Bone marrow (tissue), 2 donors: ENCODE data around the gene SLC19A3.
"Not testable (repeated sequence)": the region's sequence is repeated elsewhere in the genome, so short reads cannot be mapped to it uniquely, and the experiment has no call there.

Experiments used
- DNase-seq, 2 donors: peaks; one replicate each; lab custom pipeline; 2025; lab: John Stamatoyannopoulos, UW

SLC19A3 gene

DNA sequence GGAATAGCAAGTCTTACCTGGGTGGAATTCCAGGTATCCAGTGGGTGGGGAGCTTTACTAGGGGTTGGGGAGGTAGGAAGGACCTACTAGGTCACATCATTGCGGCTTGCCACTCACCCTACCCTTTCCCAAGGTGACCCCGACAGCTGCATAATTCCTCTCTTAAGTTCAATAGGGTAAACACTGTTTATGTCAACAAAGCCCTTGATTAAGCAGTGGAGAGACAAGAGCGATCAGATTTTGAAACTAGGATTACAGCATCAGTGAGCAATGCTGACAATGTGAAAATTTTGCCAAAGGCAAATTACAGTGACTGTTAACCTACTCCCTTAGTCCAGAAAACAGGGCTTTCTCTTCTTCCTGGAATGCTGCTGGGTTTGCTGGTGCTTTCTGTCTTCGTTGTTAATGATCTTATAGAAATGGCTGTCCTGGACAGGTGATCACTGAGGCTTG, 14.5 kb downstream of the SLC19A3 start:
- no peak for DNase-seq

DNA sequence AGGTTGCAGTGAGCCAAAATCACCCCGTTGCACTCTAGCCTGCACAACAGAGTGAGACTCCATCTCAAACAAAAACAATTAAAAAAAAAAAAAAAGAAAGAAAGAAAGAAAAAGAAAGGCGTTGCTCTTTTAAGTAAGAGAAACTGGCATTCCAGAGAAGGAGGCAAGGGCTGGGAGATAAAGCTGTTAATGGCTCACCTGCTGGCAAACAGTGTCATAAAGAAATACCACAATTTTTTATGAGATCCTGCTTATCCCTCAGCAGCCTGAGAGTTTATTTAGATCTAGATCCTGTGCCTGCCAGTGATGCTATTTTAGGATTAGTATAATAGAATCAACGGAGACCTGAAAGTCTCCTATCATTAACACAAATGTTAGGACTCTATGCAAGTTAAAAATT, 16.3 kb downstream of the SLC19A3 start:
- no peak for DNase-seq

DNA sequence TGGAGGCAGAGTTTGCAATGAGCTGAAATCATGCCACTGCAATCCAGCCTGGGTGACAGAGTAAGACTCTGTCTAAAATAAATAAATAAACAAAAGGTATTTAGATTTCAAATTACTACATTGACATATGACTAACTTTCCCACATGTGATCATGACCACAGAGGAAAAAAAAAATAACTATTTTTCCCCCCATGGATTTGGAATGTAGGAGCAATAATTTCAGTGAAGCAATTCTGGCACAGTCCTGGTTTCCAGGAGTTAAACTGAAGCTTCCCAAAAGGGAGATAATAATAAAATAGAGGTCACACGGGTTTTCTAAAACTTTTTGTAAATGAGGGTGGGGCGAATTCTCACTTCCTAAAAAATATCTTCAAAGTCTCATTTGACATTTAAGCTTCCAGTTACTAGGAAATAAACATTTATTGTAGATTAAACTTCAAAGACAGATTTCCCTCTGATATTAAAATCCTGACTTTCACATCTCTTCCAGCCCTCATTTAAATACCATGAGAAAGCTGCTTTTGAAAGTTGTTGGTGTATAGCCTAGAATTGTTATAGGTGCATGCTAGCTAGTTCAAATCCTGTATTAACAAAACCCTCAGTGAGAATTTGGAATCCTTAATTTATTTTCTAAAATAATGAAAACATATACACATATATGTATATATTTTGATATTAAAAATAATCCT, 20.7 kb downstream of the SLC19A3 start:
- no peak for DNase-seq

DNA sequence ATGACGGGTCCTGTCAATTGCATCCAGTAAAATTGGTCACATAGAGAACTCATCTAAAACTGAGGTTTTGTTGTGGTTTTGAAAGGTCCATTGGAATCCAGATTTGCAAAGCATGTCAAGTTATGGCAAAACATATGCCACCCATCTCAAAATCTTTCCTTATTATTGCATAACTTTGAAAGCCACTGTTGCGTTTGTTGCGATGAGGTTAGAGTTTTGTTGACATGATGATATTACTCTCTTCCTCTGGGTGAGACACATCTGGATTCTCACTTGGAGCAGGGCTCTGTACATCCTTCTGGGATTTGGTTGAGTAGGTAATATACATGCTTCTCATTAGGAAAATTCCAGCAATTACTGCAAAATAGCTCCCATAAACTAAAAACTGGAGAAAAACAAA, 30.6 kb downstream of the SLC19A3 start:
- no peak for DNase-seq

DNA sequence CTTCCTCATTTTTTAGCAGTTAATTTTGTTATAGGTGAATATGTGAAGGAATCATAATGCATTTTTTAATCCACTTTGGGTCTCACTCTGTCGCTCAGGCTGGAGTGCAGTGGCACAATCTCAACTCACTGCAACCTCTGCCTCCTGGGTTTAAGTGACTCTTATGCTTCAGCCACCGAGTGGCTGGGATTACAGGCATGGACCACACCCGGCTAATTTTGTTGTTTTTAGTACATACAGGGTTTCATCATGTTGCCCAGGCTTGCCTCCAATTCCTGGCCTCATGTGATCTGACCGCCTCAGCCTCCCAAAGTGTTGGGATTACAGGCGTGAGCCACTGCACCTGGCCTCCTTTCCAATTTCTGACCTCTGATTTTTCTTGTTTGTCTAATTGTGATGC, 33.6 kb downstream of the SLC19A3 start:
- no peak for DNase-seq

DNA sequence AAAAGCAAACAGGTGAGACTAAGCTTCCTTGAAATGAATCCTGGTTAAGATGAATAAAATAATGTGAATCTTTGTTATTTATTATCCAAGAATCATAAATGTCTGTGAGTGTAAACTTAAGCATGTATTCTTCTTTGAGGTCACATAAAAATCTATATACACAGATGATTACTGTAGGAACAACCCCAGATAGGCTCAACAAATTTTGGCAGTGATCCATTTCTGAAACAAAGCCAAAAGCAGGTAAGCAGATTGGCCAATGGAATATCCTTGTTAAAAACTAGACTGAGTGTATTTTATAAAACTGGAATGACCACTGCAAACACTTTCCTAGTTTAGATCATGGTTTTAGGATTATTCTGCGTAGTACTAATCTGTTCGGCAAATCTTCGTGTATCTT, 39.9 kb downstream of the SLC19A3 start:
- no peak for DNase-seq

DNA sequence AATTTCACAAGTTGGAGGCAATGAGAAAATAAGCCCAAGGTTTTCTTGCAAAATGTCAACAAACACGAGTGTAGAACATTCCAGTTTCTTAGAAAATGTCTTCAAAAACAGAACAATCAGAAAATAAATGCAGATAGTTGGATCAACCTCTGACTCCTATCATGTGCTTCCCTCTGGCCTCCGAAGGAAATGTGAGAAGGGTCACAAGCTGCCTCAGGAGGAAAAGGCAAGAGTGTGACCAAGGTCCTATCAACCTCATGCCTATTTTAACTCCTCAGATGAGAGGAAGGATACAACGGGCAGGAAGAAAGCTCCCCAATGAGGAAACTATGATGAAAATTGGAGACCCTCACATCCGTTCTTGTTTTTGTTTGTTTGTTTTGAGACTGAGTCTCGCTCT, 43.3 kb downstream of the SLC19A3 start:
- no peak for DNase-seq

DNA sequence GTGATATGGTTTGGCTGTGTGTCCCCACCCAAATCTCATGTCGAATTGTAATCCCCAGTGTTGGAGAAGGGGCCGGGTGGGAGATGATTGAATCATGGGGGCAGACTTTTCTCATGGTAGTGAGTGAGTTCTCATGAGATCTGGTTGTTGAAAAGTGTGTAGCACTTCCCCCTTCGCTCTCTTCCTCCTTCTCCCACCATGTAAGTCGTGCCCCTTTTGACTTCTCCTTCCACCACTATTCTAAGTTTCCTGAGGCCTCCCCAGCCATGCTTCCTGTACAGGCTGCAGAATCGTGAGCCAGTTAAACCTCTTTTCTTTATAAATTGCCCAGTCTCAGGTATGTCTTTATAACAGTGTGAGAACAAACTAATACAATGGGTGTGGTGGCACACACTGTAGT, 44.2 kb downstream of the SLC19A3 start:
- DNase-seq, result not testable (repeated sequence)

DNA sequence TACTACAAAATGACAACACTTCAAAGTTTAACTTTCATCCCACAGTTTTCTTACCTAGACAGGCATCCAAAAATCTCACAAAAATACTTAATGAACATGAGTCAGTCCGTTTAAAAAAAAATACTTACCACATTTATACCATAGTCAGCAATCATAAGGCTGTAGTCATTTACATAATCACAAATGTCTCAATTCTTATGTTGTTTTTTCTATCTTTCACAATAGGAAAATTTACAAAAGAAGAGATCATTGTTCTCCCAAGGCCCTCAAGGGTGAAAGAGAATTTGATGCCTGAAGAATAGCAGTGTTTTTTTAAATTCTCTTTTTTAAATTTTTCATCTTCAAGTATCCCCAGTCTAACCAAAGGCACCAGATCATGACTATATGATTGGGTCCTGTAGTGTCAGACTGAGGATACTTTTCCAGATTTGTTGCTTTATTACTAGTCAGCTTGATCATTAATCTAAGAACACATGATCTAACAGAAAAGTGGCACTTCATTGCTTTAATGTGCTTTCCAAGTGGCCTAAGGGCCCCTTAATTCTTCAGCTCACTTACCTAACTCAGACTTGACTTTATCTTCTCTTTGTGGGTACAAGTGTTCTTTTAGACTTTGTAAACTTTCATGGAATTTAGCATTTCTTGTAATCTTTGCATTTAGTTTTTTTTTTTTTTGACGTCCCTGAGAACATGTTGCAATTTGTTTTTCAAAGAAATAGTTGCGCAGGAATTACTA, 46.5 kb downstream of the SLC19A3 start:
- DNase-seq, result no peak

DNA sequence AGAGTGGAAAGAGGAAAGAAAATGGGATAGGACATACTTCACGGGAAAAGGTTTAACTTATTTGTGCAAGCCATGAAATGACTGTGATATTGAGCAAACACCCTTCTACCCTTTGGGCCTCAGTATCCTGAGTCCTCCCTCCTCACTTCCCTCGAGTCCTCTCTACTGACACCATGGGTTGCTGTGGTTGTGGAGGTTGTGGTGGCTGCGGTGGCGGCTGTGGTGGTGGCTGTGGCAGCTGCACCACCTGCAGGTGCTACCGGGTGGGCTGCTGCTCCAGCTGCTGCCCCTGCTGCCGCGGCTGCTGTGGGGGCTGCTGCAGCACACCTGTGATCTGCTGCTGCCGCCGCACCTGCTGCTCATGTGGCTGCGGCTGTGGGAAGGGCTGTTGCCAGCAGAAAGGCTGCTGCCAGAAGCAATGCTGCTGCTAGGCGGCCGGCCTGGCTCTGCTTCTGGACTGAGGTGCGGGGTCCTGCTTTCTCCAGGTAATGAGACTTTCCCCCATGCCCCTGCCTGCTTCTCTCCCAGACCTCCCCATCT, 51.1 kb downstream of the SLC19A3 start, which contains the start of gene SCYGR5:
TSS of gene SCYGR5 (plus strand) at position 174 of the 540 bp plus-strand sequence. CDS start at position 174, 0 bp downstream.
- DNase-seq, result not testable (repeated sequence)

DNA sequence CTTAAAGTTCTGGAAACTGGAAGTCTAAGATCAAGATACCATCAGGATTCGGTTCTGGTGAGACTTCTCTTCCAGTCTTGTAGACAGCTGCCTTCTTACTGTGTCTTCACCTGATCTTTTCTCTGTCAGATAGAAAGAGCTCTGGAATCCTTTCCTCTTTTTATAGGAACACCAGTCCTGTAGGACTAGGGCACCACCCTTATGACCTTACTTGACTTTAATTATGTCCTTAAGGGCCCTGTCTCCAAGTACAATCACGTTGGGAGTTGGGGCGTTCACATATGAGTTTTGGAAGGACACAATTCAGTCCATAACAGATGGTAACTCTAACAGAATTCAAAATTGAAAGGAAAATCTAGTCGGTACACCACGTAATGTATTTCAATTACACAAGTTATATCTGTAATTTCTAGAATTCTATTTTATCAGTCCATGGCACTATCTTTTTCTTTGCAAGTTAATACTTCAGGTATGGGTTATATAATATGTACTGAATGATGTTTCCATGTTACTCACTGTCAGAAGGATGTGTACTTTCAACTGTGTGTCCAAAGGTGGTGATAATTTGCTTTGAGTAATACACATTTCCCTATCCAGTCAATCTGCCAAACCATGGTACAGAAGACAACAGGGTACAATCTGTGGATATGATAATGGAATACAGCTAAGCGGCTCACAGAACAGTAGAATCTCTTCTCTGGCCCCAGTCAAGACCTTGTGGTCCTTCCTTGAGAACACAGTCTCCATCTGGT, 52.5 kb downstream of the SLC19A3 start:
- DNase-seq, result no peak

DNA sequence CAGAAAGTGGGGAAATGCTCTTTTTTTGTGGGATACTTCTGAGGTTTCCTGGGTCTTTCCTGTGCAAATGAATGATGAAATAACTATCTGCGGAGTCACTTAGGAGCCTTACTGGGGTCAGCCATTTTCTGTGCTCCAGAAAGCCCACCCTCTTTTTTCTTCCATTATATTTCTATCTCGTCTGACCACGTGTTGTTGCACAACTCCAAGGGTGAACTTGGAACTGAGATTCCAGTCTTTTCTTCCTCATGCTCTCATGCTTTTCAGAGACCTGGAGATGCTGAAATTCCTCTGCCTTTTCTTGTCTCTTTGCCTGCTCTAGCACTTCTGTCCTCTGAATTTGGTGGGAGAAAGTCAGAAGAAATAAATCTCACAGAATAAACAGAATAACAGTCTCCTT, 56.0 kb downstream of the SLC19A3 start:
- DNase-seq, result no peak

DNA sequence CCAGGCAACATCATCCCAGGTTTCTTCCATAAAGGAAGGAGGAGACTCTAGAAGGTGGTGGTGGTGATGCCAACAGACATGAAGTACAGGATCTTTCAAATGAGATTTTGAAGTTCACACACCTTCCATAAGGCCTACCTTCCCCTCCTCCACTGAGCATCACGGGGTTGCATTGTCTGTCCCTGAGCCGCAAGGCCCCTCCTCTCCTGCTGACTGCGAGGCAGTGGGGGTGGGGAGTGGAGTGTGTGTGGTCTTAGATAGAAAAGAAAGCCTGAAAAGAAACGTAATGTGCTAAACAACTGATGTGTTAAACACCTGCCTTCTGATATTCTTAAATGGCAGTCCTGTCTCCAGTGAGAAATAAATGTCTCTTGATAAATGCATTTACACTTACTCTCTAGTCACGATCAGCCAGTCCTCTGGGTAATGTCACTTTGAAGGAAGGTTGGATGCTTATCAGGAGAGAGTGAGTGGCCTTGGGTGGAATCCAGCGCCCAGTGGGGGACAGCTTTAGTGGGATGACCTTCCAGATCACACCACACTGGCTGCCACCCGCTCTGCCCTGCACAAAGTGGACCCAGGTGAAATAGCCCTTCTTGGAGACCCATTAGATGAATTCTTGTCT, 56.7 kb downstream of the SLC19A3 start:
- DNase-seq, result no peak

DNA sequence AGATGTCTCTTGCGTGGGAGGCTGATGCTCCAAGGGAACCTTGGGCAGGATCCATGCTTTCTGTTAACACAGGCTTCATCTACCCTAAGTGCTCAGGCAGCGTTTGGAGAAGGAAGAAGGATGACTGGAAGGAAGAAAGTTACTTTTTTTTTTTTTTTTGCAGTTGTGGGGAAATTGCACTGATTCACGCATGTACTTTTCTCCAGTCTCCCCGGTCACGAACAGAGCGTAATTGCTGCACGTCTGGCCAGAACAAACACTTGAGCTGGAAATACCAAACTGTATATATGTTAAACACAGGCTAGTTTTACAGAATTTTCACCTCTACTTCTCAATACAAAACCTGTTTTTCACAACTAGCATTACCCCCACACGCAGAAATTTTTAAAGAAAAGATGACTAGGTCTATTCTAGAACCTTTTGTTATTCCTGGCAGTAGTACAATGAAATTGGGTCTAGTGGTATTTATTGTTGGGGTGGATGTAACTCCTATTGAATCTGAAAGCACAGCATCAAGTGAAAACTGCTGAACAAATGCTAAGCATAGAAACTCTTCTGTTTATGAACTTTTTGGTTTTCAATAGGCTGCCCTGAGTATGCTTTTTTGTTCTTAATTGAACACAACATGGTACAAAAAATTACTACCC, 60.5 kb downstream of the SLC19A3 start:
- no peak for DNase-seq

DNA sequence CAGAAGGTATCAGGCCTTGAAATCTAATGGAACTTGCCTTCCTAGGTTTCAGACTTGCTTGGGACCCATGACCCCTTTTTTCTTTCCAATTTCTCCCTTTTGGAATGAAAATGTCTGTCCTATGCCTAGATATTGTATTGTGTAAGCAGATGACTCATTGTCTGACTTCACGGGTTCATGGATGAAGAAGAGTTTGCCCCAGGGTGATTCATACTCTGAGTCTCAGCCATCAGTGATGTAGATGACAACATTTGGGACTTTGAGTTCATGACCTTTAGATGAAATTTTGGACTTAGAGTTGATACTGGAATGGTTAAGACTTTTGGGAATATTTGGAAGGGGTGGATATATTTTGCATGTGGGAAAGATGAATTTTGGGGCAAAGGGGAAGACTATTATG, 62.4 kb downstream of the SLC19A3 start:
- no peak for DNase-seq

DNA sequence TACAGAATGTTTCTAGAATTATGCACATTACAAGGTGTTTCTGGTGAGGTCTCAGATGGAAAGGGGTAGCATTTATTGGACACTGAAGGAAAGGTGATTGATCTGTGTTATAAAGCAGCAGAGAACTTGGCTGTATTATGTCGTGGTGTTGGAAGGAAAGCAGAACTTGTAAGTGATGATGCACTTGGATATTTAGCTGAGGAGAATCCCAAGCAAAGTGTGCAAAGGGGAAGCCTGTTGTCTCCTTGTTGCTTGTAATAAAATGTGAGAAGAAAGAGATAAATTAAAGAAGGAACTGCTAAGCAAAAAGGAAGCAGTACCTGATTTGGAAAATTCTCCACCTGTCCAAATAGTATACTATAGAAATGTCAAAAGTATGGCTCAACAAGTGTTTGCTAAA, 63.4 kb downstream of the SLC19A3 start:
- DNase-seq, result no peak

DNA sequence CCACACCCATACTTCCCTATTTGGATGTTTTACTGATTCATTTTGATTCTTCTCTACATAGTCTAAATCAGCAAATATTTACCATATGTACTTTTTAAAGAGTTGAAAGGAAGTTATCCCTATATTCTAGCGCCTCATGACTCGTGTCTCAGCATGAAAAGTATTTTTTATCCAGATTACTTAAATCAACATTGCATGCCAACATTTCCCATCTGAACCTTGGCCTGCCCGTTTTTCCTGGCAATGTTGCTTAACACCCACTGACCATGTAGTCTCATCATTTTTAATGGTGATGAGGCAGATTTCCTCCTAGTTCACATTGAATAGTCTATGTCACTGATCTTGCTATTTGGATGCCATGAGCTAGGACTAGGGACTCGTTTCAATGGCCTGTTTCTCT, 64.4 kb downstream of the SLC19A3 start:
- DNase-seq, result no peak

DNA sequence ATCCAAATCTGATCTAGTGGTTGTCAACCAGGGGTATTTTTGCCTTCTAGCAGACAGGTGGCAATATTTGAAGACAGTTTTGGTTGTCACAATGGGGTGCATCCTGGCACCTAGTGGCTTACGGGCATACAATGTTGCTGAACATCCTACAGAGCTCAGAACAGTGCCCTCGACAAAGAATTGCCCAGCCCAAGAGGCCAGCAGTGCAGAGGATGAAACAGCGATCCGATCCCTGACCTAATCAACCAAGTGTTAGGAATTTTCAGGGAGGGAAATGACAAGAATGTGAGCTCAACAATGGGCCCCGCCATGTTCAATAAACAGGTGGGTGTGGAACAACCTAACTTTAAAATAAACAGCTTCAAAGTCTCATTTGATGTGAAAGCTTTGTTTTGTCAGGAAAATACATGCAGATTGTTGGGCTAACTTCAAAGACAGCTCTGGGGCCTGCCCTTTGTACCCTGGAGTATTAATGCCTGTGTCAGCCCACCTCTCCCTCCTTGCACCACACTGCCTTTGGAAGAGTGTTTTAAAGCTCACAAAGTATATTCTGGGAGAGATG, 73.8 kb downstream of the SLC19A3 start:
- DNase-seq, result no peak

DNA sequence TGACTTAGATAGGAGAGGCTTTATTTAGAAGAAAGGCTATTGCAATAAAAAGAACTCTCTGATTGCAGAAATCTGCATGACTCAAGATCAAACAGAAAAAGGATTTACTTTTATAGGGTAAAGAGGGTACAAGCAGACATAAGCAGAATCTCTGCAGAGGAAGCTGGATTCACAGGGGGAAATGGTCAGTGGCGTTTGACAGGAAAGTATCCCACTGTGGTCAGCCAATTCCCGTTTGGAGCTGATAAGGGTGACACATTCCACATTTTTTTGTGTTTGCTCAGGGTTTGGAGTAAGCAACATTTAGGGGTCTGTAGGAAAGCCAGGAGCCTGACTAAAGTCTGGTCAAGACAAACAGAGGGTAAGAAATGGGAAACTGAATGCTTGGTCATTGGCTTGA, 75.2 kb downstream of the SLC19A3 start:
- no peak for DNase-seq

DNA sequence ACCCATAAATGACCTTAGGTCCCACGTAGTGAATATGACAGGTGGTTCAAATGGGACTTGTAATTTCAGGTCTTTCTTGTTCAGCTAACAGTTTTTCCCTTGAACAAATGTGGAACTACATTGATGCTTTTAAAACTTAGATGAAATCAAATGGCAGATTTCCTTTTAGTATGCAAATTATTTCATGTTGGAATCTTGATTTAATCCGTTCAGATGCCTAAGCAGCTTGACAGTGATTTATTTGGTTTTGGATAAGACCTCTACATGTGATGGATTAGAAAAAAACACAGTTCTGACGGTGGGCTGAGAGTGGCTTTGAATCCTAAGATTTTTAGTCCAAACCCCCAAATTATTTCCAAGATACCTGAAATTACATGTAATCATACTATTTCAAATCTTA, 83.6 kb downstream of the SLC19A3 start:
- no peak for DNase-seq
